ENCODE measurements around the gene SMPX.

DNA sequence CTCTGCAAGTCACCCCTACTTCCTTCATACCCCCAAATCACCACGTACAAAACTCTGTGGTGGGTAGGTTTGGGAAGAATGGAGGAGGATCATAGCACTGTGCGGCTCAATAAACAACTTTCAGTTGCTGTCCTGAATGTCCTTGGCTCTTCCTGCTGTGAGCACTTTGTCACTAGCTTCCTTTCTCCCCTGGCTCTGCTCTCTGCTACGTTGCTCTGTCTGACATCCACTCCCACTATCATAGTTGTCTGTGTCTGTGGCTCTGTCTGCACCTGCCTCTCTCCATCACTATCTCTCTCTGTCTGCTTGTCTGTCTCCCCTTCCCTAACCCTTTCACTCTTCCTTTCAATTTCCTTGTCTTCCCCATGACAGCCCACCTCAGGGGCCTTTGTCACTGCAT is 21.2 kb upstream of the SMPX start:
- no peak for TF ChIP-seq JUNB (IDR thresholded peaks at IDR 0.05; ENCODE audit: unreplicated experiment)
- no peak for TF ChIP-seq STAT1 (IDR thresholded peaks at IDR 0.05; ENCODE audit: unreplicated experiment)
- TF ChIP-seq CTCF (conservative IDR thresholded peaks at IDR 0.05; ENCODE audit: low read depth in 2 of 2), result no peak
- TF ChIP-seq EZH2 (IDR thresholded peaks at IDR 0.05; ENCODE audit: low read depth, unreplicated experiment), result no peak
